ENCODE results near the gene HDAC7. TPM values are rescaled to one million over a fixed set of nuclear protein-coding genes. Genes with fewer than 3 reads are reported as not detected.

HDAC7 gene
- total RNA-seq, 2 experiments from 2014 or later = 373 to 382 TPM

GRCh38 chr12:47839214-47839876 is 19.6 kb upstream of the HDAC7 start:
- TF ChIP-seq CTCF (IDR thresholded peaks at IDR 0.05) = no peak
- DNase-seq = no peak
- no peaks in the 10 kb centered on the region for H3K27me3 Mint-ChIP-seq
- peaks cover 45% of the 10 kb centered on the region for H3K4me1 Mint-ChIP-seq (ENCODE audit: low read depth)
- ATAC-seq = no peak
- no peak overlapping the region for H3K27ac Mint-ChIP-seq
- POLR2A ChIA-PET = interaction anchor here (0.7 to 21.6 kb wide), 8 partner anchors 17 to 124 kb away, joined by 3 to 904 read pairs (median 4); partner anchors contain the start of genes HDAC7 and TMEM106C
- H3K9me3 Mint-ChIP-seq = no peaks in the 10 kb centered on the region
- intact Hi-C loops (cut with micrococcal nuclease) = loop anchor here (2.0 to 5.0 kb wide), 4 partner anchors 37 to 123 kb away; no protein-coding TSS in a partner anchor
- CTCF ChIA-PET = interaction anchor here (0.6 to 19.7 kb wide), 40 partner anchors 10 to 327 kb away, joined by 3 to 624 read pairs (median 8); partner anchors contain the start of genes ASB8, HDAC7, RAPGEF3 and SLC48A1
- no peak overlapping the region for H3K4me3 Mint-ChIP-seq
- H3K36me3 Mint-ChIP-seq (ENCODE audit: low read depth) = peaks cover 9% of the 10 kb centered on the region

GRCh38 chr12:47838286-47838931 is 18.7 kb upstream of the HDAC7 start:
- ATAC-seq (peak; percentile 11), DNase-seq (peak; percentile 67)
- ChIA-PET CTCF (interaction anchor here (0.6 to 19.7 kb wide), 52 partner anchors 9 to 359 kb away, joined by 3 to 624 read pairs (median 6); partner anchors contain the start of genes ASB8, ENDOU, HDAC7 and RAPGEF3), POLR2A (interaction anchor here (0.6 to 21.6 kb wide), 14 partner anchors 14 to 132 kb away, joined by 3 to 904 read pairs (median 3); partner anchors contain the start of genes HDAC7 and TMEM106C)
- Mint-ChIP-seq H3K27me3 (no peaks in the 10 kb centered on the region), H3K36me3 (ENCODE audit: low read depth) (peaks cover 5% of the 10 kb centered on the region), H3K27ac (no peak overlapping the region), H3K9me3 (no peaks in the 10 kb centered on the region), H3K4me1 (ENCODE audit: low read depth) (peaks cover 54% of the 10 kb centered on the region), H3K4me3 (no peak overlapping the region)
- intact Hi-C loops (cut with micrococcal nuclease) = loop anchor here (2.0 to 5.0 kb wide), 4 partner anchors 36 to 122 kb away; no protein-coding TSS in a partner anchor
- TF ChIP-seq CTCF (IDR thresholded peaks at IDR 0.05) = peak; percentile 70

GRCh38 chr12:47837190-47838171 is 17.8 kb upstream of the HDAC7 start:
- intact Hi-C loops (cut with micrococcal nuclease) = loop anchor here (2.0 to 5.0 kb wide), 4 partner anchors 35 to 121 kb away; no protein-coding TSS in a partner anchor
- Mint-ChIP-seq H3K9me3 (no peaks in the 10 kb centered on the region), H3K27ac (peak overlapping the region; percentile 79), H3K4me1 (ENCODE audit: low read depth) (peaks cover 57% of the 10 kb centered on the region), H3K36me3 (ENCODE audit: low read depth) (no peaks in the 10 kb centered on the region), H3K27me3 (no peaks in the 10 kb centered on the region), H3K4me3 (peak overlapping the region; percentile 31)
- ChIA-PET CTCF (interaction anchor here (0.7 to 19.7 kb wide), 43 partner anchors 9 to 360 kb away, joined by 3 to 624 read pairs (median 8); partner anchors contain the start of genes ASB8, ENDOU, HDAC7 and RAPGEF3), POLR2A (interaction anchor here (0.6 to 21.6 kb wide), 10 partner anchors 13 to 131 kb away, joined by 3 to 904 read pairs (median 3); partner anchors contain the start of gene HDAC7)
- ATAC-seq (no peak), DNase-seq (peak; percentile 77)
- peak; percentile 96 for TF ChIP-seq CTCF (IDR thresholded peaks at IDR 0.05)

- peak overlapping the region; percentile 94 for H3K27ac Mint-ChIP-seq
- no peaks in the 10 kb centered on the region for H3K27me3 Mint-ChIP-seq
- no peaks in the 10 kb centered on the region for H3K36me3 Mint-ChIP-seq (ENCODE audit: low read depth)
- ChIA-PET POLR2A (interaction anchor here (0.6 to 21.6 kb wide), 5 partner anchors 31 to 60 kb away, joined by 3 to 904 read pairs (median 4); partner anchors contain the start of gene HDAC7), CTCF (interaction anchor here (0.6 to 19.7 kb wide), 14 partner anchors 9 to 119 kb away, joined by 3 to 624 read pairs (median 61); partner anchors contain the start of genes HDAC7, RAPGEF3 and SLC48A1)
- ATAC-seq (no peak), DNase-seq (no peak)
- H3K4me1 Mint-ChIP-seq (ENCODE audit: low read depth) = peaks cover 72% of the 10 kb centered on the region
- no peak for TF ChIP-seq CTCF (IDR thresholded peaks at IDR 0.05)
- intact Hi-C loops (cut with micrococcal nuclease) = loop anchor here (5.0 kb wide), 3 partner anchors 33 to 93 kb away; no protein-coding TSS in a partner anchor
- H3K4me3 Mint-ChIP-seq = peak overlapping the region; percentile 12
- no peaks in the 10 kb centered on the region for H3K9me3 Mint-ChIP-seq
These were observed 16.1 kb upstream of the HDAC7 start for GRCh38 chr12:47835831-47836155.

Measured in activated CD8-positive, alpha-beta T cell treated with anti-CD3 and anti-CD28 coated beads for 36 hours (primary cell).